Bronchial epithelial cell (primary cell): ENCODE measurements around the gene SLC6A6. TPM values are rescaled to one million over a fixed set of nuclear protein-coding genes. Genes with fewer than 3 reads are reported as not detected.

Source experiments
- DNase-seq: peaks from one replicate; pipeline ENCODE4 v3.0.0-alpha.2; 2010; ENCODE audit warnings: low read depth
- FAIRE-seq: peaks from 2 replicates; lab custom pipeline; 2011; peaks lifted over from hg19 to GRCh38; lab: Jason Lieb, UNC
- H3K27me3 ChIP-seq: 2 replicates; pipeline ENCODE4 v1.5.1; 2011; ENCODE audit warnings: low read length; ENCODE audit not compliant: control insufficient read depth, insufficient read depth
- H3K36me3 ChIP-seq: 2 replicates; pipeline ENCODE4 v1.5.1; 2011; ENCODE audit warnings: low read length; ENCODE audit not compliant: control insufficient read depth, insufficient read depth
- H3K4me3 ChIP-seq: 2 replicates; pipeline ENCODE4 v1.5.1; 2011; ENCODE audit warnings: mild to moderate bottlenecking, low read depth, low read length, control low read depth
- total RNA-seq: library from RNA; depleted of rRNA; stranded (reverse); fragments of >200 nt; gene quantifications from 2 replicates; pipeline ENCODE4 v1.2.1, GENCODE V29; 2014
- TF ChIP-seq, protein P1 (sequence below): IDR thresholded peaks from 2 replicates; pipeline ENCODE4 v1.5.1; 2011; ENCODE audit warnings: mild to moderate bottlenecking, moderate library complexity, low read length, control low read depth, inconsistent platforms; ENCODE audit not compliant: insufficient read depth, severe bottlenecking

SLC6A6 gene
- total RNA-seq, 1 donor from 2014 or later: 13.2 TPM

DNA sequence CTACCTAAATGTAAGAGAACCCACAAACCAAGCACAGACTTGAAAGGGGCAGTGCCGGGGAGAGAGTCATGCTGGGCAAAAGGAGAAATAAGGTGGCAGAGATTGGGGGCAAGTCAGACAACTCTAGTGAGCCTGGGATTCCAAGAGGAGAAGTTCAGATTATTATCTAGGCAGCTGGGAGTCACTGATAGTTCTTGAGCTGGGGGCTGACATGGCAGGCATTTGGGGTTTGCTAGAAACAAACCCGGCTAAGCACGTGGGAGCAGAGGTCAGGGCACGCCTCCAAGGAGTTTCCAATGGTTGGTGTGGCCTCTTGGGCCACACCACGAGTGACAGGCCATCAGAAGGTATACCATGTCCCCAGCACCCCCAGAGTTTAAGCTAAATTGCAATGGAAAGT, 27.6 kb downstream of the SLC6A6 start:
- DNase-seq (no peak), FAIRE-seq (no peak)
- TF ChIP-seq, protein P1, sequence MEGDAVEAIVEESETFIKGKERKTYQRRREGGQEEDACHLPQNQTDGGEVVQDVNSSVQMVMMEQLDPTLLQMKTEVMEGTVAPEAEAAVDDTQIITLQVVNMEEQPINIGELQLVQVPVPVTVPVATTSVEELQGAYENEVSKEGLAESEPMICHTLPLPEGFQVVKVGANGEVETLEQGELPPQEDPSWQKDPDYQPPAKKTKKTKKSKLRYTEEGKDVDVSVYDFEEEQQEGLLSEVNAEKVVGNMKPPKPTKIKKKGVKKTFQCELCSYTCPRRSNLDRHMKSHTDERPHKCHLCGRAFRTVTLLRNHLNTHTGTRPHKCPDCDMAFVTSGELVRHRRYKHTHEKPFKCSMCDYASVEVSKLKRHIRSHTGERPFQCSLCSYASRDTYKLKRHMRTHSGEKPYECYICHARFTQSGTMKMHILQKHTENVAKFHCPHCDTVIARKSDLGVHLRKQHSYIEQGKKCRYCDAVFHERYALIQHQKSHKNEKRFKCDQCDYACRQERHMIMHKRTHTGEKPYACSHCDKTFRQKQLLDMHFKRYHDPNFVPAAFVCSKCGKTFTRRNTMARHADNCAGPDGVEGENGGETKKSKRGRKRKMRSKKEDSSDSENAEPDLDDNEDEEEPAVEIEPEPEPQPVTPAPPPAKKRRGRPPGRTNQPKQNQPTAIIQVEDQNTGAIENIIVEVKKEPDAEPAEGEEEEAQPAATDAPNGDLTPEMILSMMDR: no peak
- Histone ChIP-seq H3K36me3 (no peaks in the 10 kb centered on the region), H3K27me3 (no peaks in the 10 kb centered on the region), H3K4me3 (no peak overlapping the region)

DNA sequence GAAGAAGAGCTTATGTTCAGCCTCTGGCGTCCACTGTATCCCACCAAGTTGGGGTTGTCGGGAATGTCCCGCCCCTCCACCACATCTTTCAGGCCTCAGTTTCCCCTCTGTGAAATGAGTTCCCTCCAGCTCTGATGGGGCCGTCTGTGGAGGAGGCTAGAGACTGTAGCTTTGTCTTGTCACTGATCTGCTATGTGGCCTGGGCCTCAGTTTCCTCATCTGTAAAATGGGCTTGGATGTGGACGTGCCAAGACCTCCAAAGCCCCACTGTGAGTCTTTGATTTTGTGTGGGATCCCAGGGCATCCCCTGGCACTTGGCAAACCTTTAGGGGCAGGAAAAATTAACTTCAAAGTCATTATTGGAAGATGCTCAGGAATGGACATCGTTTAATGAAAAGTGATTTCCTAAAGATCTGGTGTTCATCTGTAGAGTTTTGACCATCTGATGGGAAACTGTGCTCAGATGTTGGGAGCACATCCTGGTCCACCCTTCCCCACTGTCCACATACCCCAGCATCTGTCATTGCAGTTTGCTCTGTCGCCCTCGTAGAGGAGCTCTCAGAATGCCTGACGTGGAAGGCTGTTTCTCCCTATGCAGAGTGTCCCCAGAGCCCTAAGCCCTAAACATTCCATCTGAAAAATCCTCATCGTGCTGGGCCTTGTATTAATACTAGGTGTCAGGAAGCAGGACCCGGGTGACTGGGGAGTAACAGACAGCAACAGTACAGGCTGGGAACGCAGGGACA, 28.5 kb downstream of the SLC6A6 start:
- no peak for FAIRE-seq
- Histone ChIP-seq H3K4me3 (no peak overlapping the region), H3K27me3 (no peaks in the 10 kb centered on the region), H3K36me3 (no peaks in the 10 kb centered on the region)
- TF ChIP-seq, protein P1: no peak
- DNase-seq: no peak

DNA sequence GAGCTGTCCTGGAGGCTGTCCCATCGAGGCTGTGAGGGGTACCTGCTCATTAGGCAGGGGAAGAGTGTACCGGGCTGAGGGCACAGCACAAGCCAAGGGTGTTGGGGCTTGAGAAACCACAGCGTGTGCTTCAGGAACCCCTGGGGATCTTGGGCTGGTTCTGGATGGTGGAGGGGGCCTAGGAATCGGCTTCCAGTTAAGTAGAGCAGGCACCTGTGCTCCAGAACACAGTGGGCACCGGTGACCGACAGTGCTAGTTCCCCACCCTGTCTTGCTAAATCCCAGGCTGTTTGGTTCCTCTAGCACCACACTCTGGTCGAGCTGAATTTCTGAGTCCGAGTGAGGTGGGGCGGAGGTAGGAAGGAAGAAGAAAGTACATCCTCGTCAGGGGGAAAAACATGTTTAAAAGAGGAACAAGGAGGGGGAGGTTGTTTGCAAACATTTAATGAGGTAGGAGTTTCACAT, 29.1 kb downstream of the SLC6A6 start:
- Histone ChIP-seq H3K36me3 (no peaks in the 10 kb centered on the region), H3K4me3 (no peak overlapping the region), H3K27me3 (no peaks in the 10 kb centered on the region)
- DNase-seq (no peak), FAIRE-seq (no peak)
- TF ChIP-seq, protein P1: no peak

DNA sequence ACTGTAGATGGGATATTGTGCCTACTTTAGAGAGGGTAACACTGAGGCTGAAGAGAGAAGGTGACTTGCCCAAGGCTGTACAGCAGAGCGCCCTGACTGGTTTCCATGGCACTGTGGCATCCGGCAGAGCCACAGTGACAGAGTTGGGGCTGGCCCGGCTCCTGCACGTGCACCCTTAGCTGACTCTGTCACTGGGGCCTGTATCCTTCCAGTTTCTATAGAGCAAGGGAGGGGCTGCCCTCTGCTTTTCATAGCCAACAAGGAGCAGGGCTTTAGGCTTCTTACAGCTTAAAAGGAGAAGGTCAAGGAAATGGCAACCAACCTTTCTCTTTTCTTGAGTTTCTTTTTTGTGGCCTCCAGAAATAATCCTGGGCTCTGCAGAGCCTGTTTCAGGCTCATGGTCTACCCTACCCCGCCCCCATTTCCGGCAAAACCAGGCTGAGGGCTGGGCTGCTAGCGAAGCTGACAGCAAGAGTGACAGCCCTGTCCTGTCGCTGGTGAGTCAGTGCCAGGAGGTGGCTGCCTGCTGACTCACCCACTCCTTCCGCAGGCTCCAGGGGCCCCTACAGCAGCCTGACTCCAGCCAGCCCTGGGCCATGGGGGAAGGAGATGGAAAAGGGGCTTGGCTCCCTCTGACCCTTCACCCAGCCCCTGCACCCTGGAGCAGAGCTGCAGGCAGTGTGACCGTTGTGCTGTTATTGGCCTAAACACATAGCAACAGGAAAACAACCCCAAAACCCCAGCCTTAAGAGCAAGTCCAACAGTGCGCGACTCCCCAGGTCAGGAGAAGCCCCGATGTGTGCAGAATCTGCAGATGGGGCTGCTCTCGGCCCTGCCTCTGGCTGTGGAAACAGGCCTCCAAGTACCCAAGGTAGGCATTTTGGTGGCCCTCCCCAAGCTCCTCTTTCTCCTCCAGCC, 29.8 kb downstream of the SLC6A6 start:
- no peak for FAIRE-seq
- Histone ChIP-seq H3K36me3 (no peaks in the 10 kb centered on the region), H3K27me3 (no peaks in the 10 kb centered on the region), H3K4me3 (no peak overlapping the region)
- peak; percentile 85 for DNase-seq
- TF ChIP-seq, protein P1: no peak

DNA sequence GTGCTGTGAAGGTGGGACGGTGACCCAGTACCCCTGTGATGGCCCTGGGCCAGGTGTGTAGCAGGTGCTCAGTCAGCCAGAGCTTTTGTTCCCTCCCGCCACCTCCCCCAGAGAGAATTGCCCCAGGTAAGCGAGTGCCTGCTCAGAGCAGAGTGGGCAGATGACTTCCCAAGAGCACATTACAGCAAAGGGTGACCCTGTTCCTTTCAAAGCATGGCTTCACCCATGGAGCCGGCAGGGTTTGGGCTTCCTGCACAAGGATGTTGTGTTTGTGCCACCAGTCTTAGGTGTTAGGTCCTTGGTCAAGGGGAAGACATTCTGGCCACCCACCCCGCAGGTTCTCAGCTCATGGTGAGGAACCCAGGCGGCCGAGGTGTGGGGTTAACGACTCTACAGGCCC, 30.7 kb downstream of the SLC6A6 start:
- H3K36me3 ChIP-seq: no peaks in the 10 kb centered on the region
- no peak for FAIRE-seq
- no peak overlapping the region for H3K4me3 ChIP-seq
- DNase-seq: no peak
- TF ChIP-seq, protein P1: no peak
- H3K27me3 ChIP-seq: no peaks in the 10 kb centered on the region
